GOT3 (cell line): ENCODE results near the gene ADGRF5.

Source experiments
- DNase-seq: peaks from one replicate; lab custom pipeline; 2025; ENCODE audit warnings: mixed read lengths; lab: John Stamatoyannopoulos, UW

The ADGRF5 gene

GRCh38 chr6:46930331-46930730 is 8.6 kb upstream of the ADGRF5 start:
- DNase-seq: no peak

- no peak for DNase-seq
Observed at GRCh38 chr6:46927066-46927465, 5.3 kb upstream of the ADGRF5 start.

- no peak for DNase-seq
Observed at GRCh38 chr6:46926481-46926880, 4.7 kb upstream of the ADGRF5 start.

GRCh38 chr6:46925563-46926253 is 4.0 kb upstream of the ADGRF5 start:
- DNase-seq: no peak

GRCh38 chr6:46923476-46923875 is 1.7 kb upstream of the ADGRF5 start:
- no peak for DNase-seq

- DNase-seq: no peak
Observed at GRCh38 chr6:46921059-46921458, 679 bp downstream of the ADGRF5 start.

GRCh38 chr6:46918806-46919205 is 2.9 kb downstream of the ADGRF5 start:
- no peak for DNase-seq

- no peak for DNase-seq
Observed at GRCh38 chr6:46917002-46917545, 4.7 kb downstream of the ADGRF5 start.

- no peak for DNase-seq
Observed at GRCh38 chr6:46915866-46916265, 5.9 kb downstream of the ADGRF5 start.

- no peak for DNase-seq
Observed at GRCh38 chr6:46915380-46915779, 6.4 kb downstream of the ADGRF5 start.

GRCh38 chr6:46914279-46914810 is 7.4 kb downstream of the ADGRF5 start:
- DNase-seq: no peak

- DNase-seq: no peak
Observed at GRCh38 chr6:46909371-46909770, 12.4 kb downstream of the ADGRF5 start.

- no peak for DNase-seq
Observed at GRCh38 chr6:46906776-46907175, 15.0 kb downstream of the ADGRF5 start.

GRCh38 chr6:46904117-46904516 is 17.6 kb downstream of the ADGRF5 start:
- no peak for DNase-seq

- DNase-seq: no peak
Observed at GRCh38 chr6:46903175-46903574, 18.6 kb downstream of the ADGRF5 start.

GRCh38 chr6:46901882-46902314 is 19.8 kb downstream of the ADGRF5 start:
- no peak for DNase-seq

- no peak for DNase-seq
Observed at GRCh38 chr6:46900266-46900665, 21.5 kb downstream of the ADGRF5 start.

GRCh38 chr6:46899659-46900058 is 22.1 kb downstream of the ADGRF5 start:
- no peak for DNase-seq

- DNase-seq: no peak
Observed at GRCh38 chr6:46898006-46898405, 23.7 kb downstream of the ADGRF5 start.

- DNase-seq: no peak
Observed at GRCh38 chr6:46896871-46897270, 24.9 kb downstream of the ADGRF5 start.

GRCh38 chr6:46895930-46896329 is 25.8 kb downstream of the ADGRF5 start:
- no peak for DNase-seq

GRCh38 chr6:46894433-46894832 is 27.3 kb downstream of the ADGRF5 start:
- DNase-seq: no peak

GRCh38 chr6:46893648-46894047 is 28.1 kb downstream of the ADGRF5 start:
- no peak for DNase-seq
